HCT116 (cell line): ENCODE results near the gene FBXW4.

Experiments used
- FOSL1 ChIP-seq: IDR thresholded peaks from 2 replicates; pipeline ENCODE4 v1.6.1; 2012; ENCODE audit warnings: low read depth
- POLR2A ChIP-seq: IDR thresholded peaks from 2 replicates; pipeline ENCODE4 v1.7.0; 2011; ENCODE audit warnings: borderline replicate concordance; ENCODE audit not compliant: insufficient read depth, insufficient read length; ENCODE audit errors: extremely low read depth
- YY1 ChIP-seq: IDR thresholded peaks from 2 replicates; pipeline ENCODE4 v1.6.1; 2011; ENCODE audit warnings: low read length, low read depth, moderate library complexity, mild to moderate bottlenecking; ENCODE audit not compliant: insufficient replicate concordance; ENCODE audit errors: extremely low read depth

- TF ChIP-seq FOSL1 (no peak), POLR2A (peak; percentile 75), YY1 (peak; percentile 95)
These were observed 107.0 kb downstream of the FBXW4 start, which contains the start of the genes DPCD and POLL for GRCh38 chr10:101587725-101588653.
